IPS-15b (cell line): ENCODE measurements around the gene CSTPP1.
"Not testable (repeated sequence)": the region's sequence is repeated elsewhere in the genome, so short reads cannot be mapped to it uniquely, and the experiment has no call there.

Experiments used
- H3K27me3 ChIP-seq: one replicate; pipeline ENCODE4 v1.6.1; 2013; ENCODE audit warnings: low read length; ENCODE audit not compliant: control insufficient read depth, insufficient read depth
- H3K36me3 ChIP-seq: one replicate; pipeline ENCODE4 v1.6.1; 2013; ENCODE audit warnings: low read length; ENCODE audit not compliant: control insufficient read depth, insufficient read depth
- H3K4me1 ChIP-seq: one replicate; pipeline ENCODE4 v1.6.1; 2013; ENCODE audit warnings: mild to moderate bottlenecking, low read length; ENCODE audit not compliant: control insufficient read depth, insufficient read depth
- H3K4me3 ChIP-seq: one replicate; pipeline ENCODE4 v1.5.1; 2013; ENCODE audit warnings: low read depth, low read length
- H3K9ac ChIP-seq: one replicate; pipeline ENCODE4 v1.6.1; 2013; ENCODE audit warnings: low read depth, mild to moderate bottlenecking, low read length
- H3K9me3 ChIP-seq: one replicate; pipeline ENCODE4 v1.6.1; 2013; ENCODE audit warnings: mild to moderate bottlenecking, low read length; ENCODE audit not compliant: control insufficient read depth, insufficient read depth

Gene CSTPP1

GRCh38 chr11:46983598-46983997 is 47.0 kb downstream of the CSTPP1 start:
- H3K9me3 ChIP-seq: no peaks in the 10 kb centered on the region
- peaks cover 5% of the 10 kb centered on the region for H3K4me1 ChIP-seq
- H3K27me3 ChIP-seq: no peaks in the 10 kb centered on the region
- H3K36me3 ChIP-seq: no peaks in the 10 kb centered on the region
- H3K4me3 ChIP-seq: no peak overlapping the region
- no peak overlapping the region for H3K9ac ChIP-seq

- Histone ChIP-seq H3K9me3 (no peaks in the 10 kb centered on the region), H3K9ac (no peak overlapping the region), H3K27me3 (no peaks in the 10 kb centered on the region), H3K4me1 (peaks cover 5% of the 10 kb centered on the region), H3K36me3 (no peaks in the 10 kb centered on the region), H3K4me3 (no peak overlapping the region)
Measured at GRCh38 chr11:46984548-46984947, 48.0 kb downstream of the CSTPP1 start.

GRCh38 chr11:46984987-46985386 is 48.4 kb downstream of the CSTPP1 start:
- peaks cover 5% of the 10 kb centered on the region for H3K4me1 ChIP-seq
- no peak overlapping the region for H3K9ac ChIP-seq
- no peak overlapping the region for H3K4me3 ChIP-seq
- H3K36me3 ChIP-seq: no peaks in the 10 kb centered on the region
- no peaks in the 10 kb centered on the region for H3K27me3 ChIP-seq
- no peaks in the 10 kb centered on the region for H3K9me3 ChIP-seq

GRCh38 chr11:46987183-46987582 is 50.6 kb downstream of the CSTPP1 start:
- Histone ChIP-seq H3K27me3 (no peaks in the 10 kb centered on the region), H3K9me3 (no peaks in the 10 kb centered on the region), H3K4me1 (peaks cover 5% of the 10 kb centered on the region), H3K9ac (no peak overlapping the region), H3K36me3 (no peaks in the 10 kb centered on the region), H3K4me3 (no peak overlapping the region)

GRCh38 chr11:46989810-46990487 is 53.4 kb downstream of the CSTPP1 start:
- H3K9me3 ChIP-seq, H3K4me3 ChIP-seq, H3K9ac ChIP-seq, H3K4me1 ChIP-seq, H3K27me3 ChIP-seq, H3K36me3 ChIP-seq: not testable (repeated sequence)

- Histone ChIP-seq H3K36me3 (no peaks in the 10 kb centered on the region), H3K9me3 (no peaks in the 10 kb centered on the region), H3K4me3 (no peak overlapping the region), H3K27me3 (no peaks in the 10 kb centered on the region), H3K9ac (no peak overlapping the region), H3K4me1 (peaks cover 5% of the 10 kb centered on the region)
Measured at GRCh38 chr11:46991391-46991790, 54.8 kb downstream of the CSTPP1 start.

- not testable (repeated sequence) for H3K4me3 ChIP-seq, H3K9me3 ChIP-seq, H3K36me3 ChIP-seq, H3K9ac ChIP-seq, H3K4me1 ChIP-seq, H3K27me3 ChIP-seq
Measured at GRCh38 chr11:46992386-46992785, 55.8 kb downstream of the CSTPP1 start.

GRCh38 chr11:46997796-46998195 is 61.2 kb downstream of the CSTPP1 start:
- not testable (repeated sequence) for H3K36me3 ChIP-seq, H3K9ac ChIP-seq, H3K27me3 ChIP-seq, H3K4me1 ChIP-seq, H3K9me3 ChIP-seq, H3K4me3 ChIP-seq

GRCh38 chr11:46999217-46999616 is 62.7 kb downstream of the CSTPP1 start:
- Histone ChIP-seq H3K9ac (no peak overlapping the region), H3K9me3 (no peaks in the 10 kb centered on the region), H3K36me3 (no peaks in the 10 kb centered on the region), H3K4me1 (no peaks in the 10 kb centered on the region), H3K27me3 (peaks cover 3% of the 10 kb centered on the region), H3K4me3 (no peak overlapping the region)

GRCh38 chr11:47000033-47000432 is 63.5 kb downstream of the CSTPP1 start:
- H3K9me3 ChIP-seq: no peaks in the 10 kb centered on the region
- H3K36me3 ChIP-seq: no peaks in the 10 kb centered on the region
- peaks cover 3% of the 10 kb centered on the region for H3K27me3 ChIP-seq
- H3K4me3 ChIP-seq: no peak overlapping the region
- H3K9ac ChIP-seq: no peak overlapping the region
- no peaks in the 10 kb centered on the region for H3K4me1 ChIP-seq

GRCh38 chr11:47001781-47002181 is 65.2 kb downstream of the CSTPP1 start:
- no peak overlapping the region for H3K9ac ChIP-seq
- no peak overlapping the region for H3K4me3 ChIP-seq
- H3K4me1 ChIP-seq: no peaks in the 10 kb centered on the region
- H3K27me3 ChIP-seq: peaks cover 3% of the 10 kb centered on the region
- H3K9me3 ChIP-seq: no peaks in the 10 kb centered on the region
- no peaks in the 10 kb centered on the region for H3K36me3 ChIP-seq

GRCh38 chr11:47002390-47002789 is 65.8 kb downstream of the CSTPP1 start:
- Histone ChIP-seq H3K9me3 (no peaks in the 10 kb centered on the region), H3K4me1 (no peaks in the 10 kb centered on the region), H3K27me3 (no peaks in the 10 kb centered on the region), H3K4me3 (no peak overlapping the region), H3K9ac (no peak overlapping the region), H3K36me3 (no peaks in the 10 kb centered on the region)
